WTC11 (cell line): ENCODE results near the gene TMEFF1. TPM values are rescaled to one million over a fixed set of nuclear protein-coding genes. Genes with fewer than 3 reads are reported as not detected.

Source experiments
- ATAC-seq: fragments of 200-7000 bp; cut with Tn5 transposase; 2 replicates; pipeline ENCODE4 v1.10.0; 2021; ENCODE audit warnings: mild to moderate bottlenecking, moderate library complexity
- Bru-seq: library from RNA; stranded (reverse); fragments of 400-500 nt; gene quantifications from one replicate; lab custom pipeline; 2021; lab: Mats Ljungman, UMichigan
- CTCF ChIA-PET: fragments of 300-600 bp; sonication (Branson Sonifier 250); formaldehyde crosslinking; loops from one replicate; lab custom pipeline; 2021; ENCODE audit warnings: antibody characterized with exemption; lab: Charles Lee
- POLR2A ChIA-PET: fragments of 350-600 bp; sonication (Branson Sonifier 250); formaldehyde crosslinking; loops from one replicate; lab custom pipeline; 2021; ENCODE audit warnings: antibody characterized with exemption; lab: Charles Lee
- DNase-seq: peaks from one replicate; pipeline ENCODE4 v3.0.0; 2021; ENCODE audit warnings: low spot score
- H3K27ac Mint-ChIP-seq: 2 replicates; pipeline ENCODE4 v1.8.0; 2021; ENCODE audit warnings: mixed read lengths
- H3K27me3 Mint-ChIP-seq: 2 replicates; pipeline ENCODE4 v1.8.0; 2021; ENCODE audit warnings: low read depth, mild to moderate bottlenecking, moderate library complexity, mixed read lengths
- H3K36me3 Mint-ChIP-seq: 2 replicates; pipeline ENCODE4 v1.8.0; 2021; ENCODE audit warnings: mixed read lengths
- H3K4me1 Mint-ChIP-seq: 2 replicates; pipeline ENCODE4 v1.8.0; 2022; ENCODE audit warnings: mixed read lengths
- H3K4me3 Mint-ChIP-seq: 2 replicates; pipeline ENCODE4 v1.8.0; 2021; ENCODE audit warnings: mild to moderate bottlenecking, moderate library complexity, mixed read lengths
- H3K9me3 Mint-ChIP-seq: 2 replicates; pipeline ENCODE4 v1.8.0; 2021; ENCODE audit warnings: mixed read lengths
- ATF3 ChIP-seq: sonication (generic); formaldehyde crosslinking; conservative IDR thresholded peaks from 2 replicates; pipeline ENCODE4 v1.8.1; 2022; ENCODE audit warnings: mild to moderate bottlenecking, missing genetic modification reagents
- CREB1 ChIP-seq: sonication (generic); formaldehyde crosslinking; IDR thresholded peaks from 2 replicates; pipeline ENCODE4 v1.8.0; 2023; ENCODE audit warnings: mild to moderate bottlenecking, missing genetic modification reagents
- E2F5 ChIP-seq: sonication (generic); formaldehyde crosslinking; IDR thresholded peaks from 2 replicates; pipeline ENCODE4 v1.8.1; 2022; ENCODE audit warnings: mild to moderate bottlenecking, moderate library complexity, missing genetic modification reagents
- ERG ChIP-seq: fragments of 250-450 bp; sonication (Bioruptor Pico); IDR thresholded peaks from 2 replicates; pipeline ENCODE4 v1.8.0; 2021; ENCODE audit warnings: mild to moderate bottlenecking
- GABPB1 ChIP-seq: sonication (generic); formaldehyde crosslinking; IDR thresholded peaks from 2 replicates; pipeline ENCODE4 v1.8.1; 2023; ENCODE audit warnings: mild to moderate bottlenecking, missing genetic modification reagents
- GTF2I ChIP-seq: fragments of 250-450 bp; sonication (Bioruptor Pico); conservative IDR thresholded peaks from 2 replicates; pipeline ENCODE4 v1.4.0; 2021; ENCODE audit warnings: mild to moderate bottlenecking
- IRF1 ChIP-seq: sonication (generic); formaldehyde crosslinking; IDR thresholded peaks from 2 replicates; pipeline ENCODE4 v1.8.0; 2023; ENCODE audit warnings: missing genetic modification reagents
- JAZF1 ChIP-seq: fragments of 250-450 bp; sonication (Bioruptor Pico); IDR thresholded peaks from 2 replicates; pipeline ENCODE4 v1.9.0; 2021; ENCODE audit warnings: moderate library complexity, mild to moderate bottlenecking, inconsistent platforms
- NFE2L1 ChIP-seq: sonication (generic); formaldehyde crosslinking; IDR thresholded peaks from 2 replicates; pipeline ENCODE4 v1.8.1; 2023; ENCODE audit warnings: missing genetic modification reagents
- OVOL2 ChIP-seq: fragments of 250-450 bp; sonication (Bioruptor Pico); IDR thresholded peaks from 2 replicates; pipeline ENCODE4 v1.9.0; 2021; ENCODE audit warnings: mild to moderate bottlenecking, borderline replicate concordance
- PRDM15 ChIP-seq: sonication (generic); formaldehyde crosslinking; IDR thresholded peaks from 2 replicates; pipeline ENCODE4 v1.8.0; 2022; ENCODE audit warnings: missing genetic modification reagents
- PREB ChIP-seq: sonication (generic); formaldehyde crosslinking; IDR thresholded peaks from 2 replicates; pipeline ENCODE4 v1.8.1; 2022; ENCODE audit warnings: mild to moderate bottlenecking, missing genetic modification reagents, moderate library complexity, borderline replicate concordance
- SP1 ChIP-seq: sonication (generic); formaldehyde crosslinking; conservative IDR thresholded peaks from 2 replicates; pipeline ENCODE4 v1.8.1; 2022; ENCODE audit warnings: missing genetic modification reagents
- TEAD1 ChIP-seq: sonication (generic); formaldehyde crosslinking; IDR thresholded peaks from 2 replicates; pipeline ENCODE4 v1.8.0; 2022; ENCODE audit warnings: mild to moderate bottlenecking, missing genetic modification reagents
- TEAD4 ChIP-seq: sonication (generic); formaldehyde crosslinking; IDR thresholded peaks from 2 replicates; pipeline ENCODE4 v1.8.0; 2022; ENCODE audit warnings: mild to moderate bottlenecking, missing genetic modification reagents
- USF1 ChIP-seq: sonication (generic); formaldehyde crosslinking; IDR thresholded peaks from 2 replicates; pipeline ENCODE4 v1.8.0; 2022; ENCODE audit warnings: mild to moderate bottlenecking, missing genetic modification reagents
- USF2 ChIP-seq: sonication (generic); formaldehyde crosslinking; IDR thresholded peaks from 2 replicates; pipeline ENCODE4 v1.8.1; 2023; ENCODE audit warnings: mild to moderate bottlenecking, missing genetic modification reagents, moderate library complexity
- ZBTB21 ChIP-seq: sonication (generic); formaldehyde crosslinking; IDR thresholded peaks from 2 replicates; pipeline ENCODE4 v1.8.1; 2023; ENCODE audit warnings: mild to moderate bottlenecking, missing genetic modification reagents, borderline replicate concordance
- ZNF121 ChIP-seq: sonication (generic); formaldehyde crosslinking; IDR thresholded peaks from 2 replicates; pipeline ENCODE4 v1.8.0; 2023; ENCODE audit warnings: missing genetic modification reagents
- ZNF396 ChIP-seq: fragments of 250-450 bp; sonication (Bioruptor Pico); IDR thresholded peaks from 2 replicates; pipeline ENCODE4 v1.8.0; 2021; ENCODE audit warnings: mild to moderate bottlenecking, moderate library complexity, borderline replicate concordance
- ZNF425 ChIP-seq: fragments of 250-450 bp; sonication (Bioruptor Pico); conservative IDR thresholded peaks from 2 replicates; pipeline ENCODE4 v1.9.0; 2021; ENCODE audit warnings: mild to moderate bottlenecking
- ZNF512 ChIP-seq: sonication (generic); formaldehyde crosslinking; IDR thresholded peaks from 2 replicates; pipeline ENCODE4 v1.8.1; 2022; ENCODE audit warnings: missing genetic modification reagents, borderline replicate concordance
- long read RNA-seq, 3 experiments: library from RNA in 1 of 3; library from capped mRNA in 1 of 3; library from polyadenylated mRNA in 1 of 3; unstranded in 2 of 3; stranded (forward) in 1 of 3; transcript quantifications; one replicate each; pipeline ENCODE4 v2.0.0, GENCODE V29; 2021
- total RNA-seq: library from RNA; stranded (reverse); gene quantifications from 3 replicates; pipeline ENCODE4 v1.2.3, GENCODE V29; 2021

The TMEFF1 gene
- total RNA-seq (62.7 to 66.5 TPM (median 66.2 TPM) in 3 replicates), Bru-seq, nascent RNA (percentile 77 among the genes with signal in this experiment)
- long read RNA-seq, experiment 1, transcript TMEFF1-201 (10 exons, 2,611 nt) = major isoform, 411 of 425 reads
- long read RNA-seq, experiment 1, partial matches to known transcripts = 0 of 425 reads
- long read RNA-seq, experiment 1, other reads (novel, unspliced or antisense) = 14 of 425 reads
- long read RNA-seq, experiment 2, transcript TMEFF1-201 (10 exons, 2,611 nt) = major isoform, 68 of 106 reads
- long read RNA-seq, experiment 2, partial matches to known transcripts = 20 of 106 reads
- long read RNA-seq, experiment 2, other reads (novel, unspliced or antisense) = 18 of 106 reads
- long read RNA-seq, experiment 3, partial matches to known transcripts = 1 of 2 reads
- long read RNA-seq, experiment 3, other reads (novel, unspliced or antisense) = 0 of 2 reads

GRCh38 chr9:100472788-100473275 is at the start of gene TMEFF1:
TSS of gene TMEFF1 (plus strand) at chr9:100473149. CDS start at chr9:100473545, 396 bp downstream.
- POLR2A ChIA-PET = interaction anchor here (0.5 to 1.4 kb wide), 8 partner anchors 17 to 140 kb away, joined by 3 to 5 read pairs (median 3); partner anchors contain the start of genes MSANTD3 and TEX10
- H3K9me3 Mint-ChIP-seq = no peaks in the 10 kb centered on the region
- H3K36me3 Mint-ChIP-seq = no peaks in the 10 kb centered on the region
- H3K27ac Mint-ChIP-seq = peak within 1 kb of the TSS; percentile 93
- peak; percentile 85 for ATAC-seq
- H3K4me1 Mint-ChIP-seq = peaks cover 42% of the 10 kb centered on the region
- CTCF ChIA-PET = interaction anchor here (0.7 to 1.1 kb wide), 13 partner anchors 10 to 148 kb away, joined by 3 to 8 read pairs (median 4); no protein-coding TSS in a partner anchor
- DNase-seq = peak; percentile 87
- no peaks in the 10 kb centered on the region for H3K27me3 Mint-ChIP-seq
- H3K4me3 Mint-ChIP-seq = peak within 1 kb of the TSS; percentile 96
- TF ChIP-seq ATF3 (CRISPR knock-in tag) = no peak
- no peak for TF ChIP-seq NFE2L1 (CRISPR knock-in tag)
- no peak for TF ChIP-seq ZNF512 (CRISPR knock-in tag)
- peak; percentile 69 for TF ChIP-seq SP1 (CRISPR knock-in tag)
- no peak for TF ChIP-seq ZBTB21 (CRISPR knock-in tag)
- TF ChIP-seq CREB1 (CRISPR knock-in tag) = no peak
- no peak for TF ChIP-seq ZNF425 (CRISPR knock-in tag)
- no peak for TF ChIP-seq USF1
- TF ChIP-seq PREB (CRISPR knock-in tag) = no peak
- no peak for TF ChIP-seq PRDM15
- no peak for TF ChIP-seq GABPB1
- no peak for TF ChIP-seq E2F5
- TF ChIP-seq USF2 = peak; percentile 75
- no peak for TF ChIP-seq IRF1 (CRISPR knock-in tag)
- no peak for TF ChIP-seq ZNF121 (CRISPR knock-in tag)
- no peak for TF ChIP-seq TEAD1 (CRISPR knock-in tag)
- no peak for TF ChIP-seq GTF2I
- no peak for TF ChIP-seq TEAD4 (CRISPR knock-in tag)
- no peak for TF ChIP-seq OVOL2 (CRISPR knock-in tag)
- no peak for TF ChIP-seq ERG (CRISPR knock-in tag)
- TF ChIP-seq JAZF1 (CRISPR knock-in tag) = no peak
- TF ChIP-seq ZNF396 (CRISPR knock-in tag) = no peak
